22Rv1 (cell line): ENCODE data around the gene ITGA8.

Experiments
- ZFX ChIP-seq: fragments of 450-650 bp; IDR thresholded peaks from 2 replicates; pipeline ENCODE4 v1.6.1; 2017; ENCODE audit warnings: antibody characterized with exemption, borderline replicate concordance
- TF ChIP-seq, protein P1 (sequence below): fragments of 450-650 bp; IDR thresholded peaks from 2 replicates; pipeline ENCODE4 v1.5.1; 2017; ENCODE audit warnings: mild to moderate bottlenecking

DNA sequence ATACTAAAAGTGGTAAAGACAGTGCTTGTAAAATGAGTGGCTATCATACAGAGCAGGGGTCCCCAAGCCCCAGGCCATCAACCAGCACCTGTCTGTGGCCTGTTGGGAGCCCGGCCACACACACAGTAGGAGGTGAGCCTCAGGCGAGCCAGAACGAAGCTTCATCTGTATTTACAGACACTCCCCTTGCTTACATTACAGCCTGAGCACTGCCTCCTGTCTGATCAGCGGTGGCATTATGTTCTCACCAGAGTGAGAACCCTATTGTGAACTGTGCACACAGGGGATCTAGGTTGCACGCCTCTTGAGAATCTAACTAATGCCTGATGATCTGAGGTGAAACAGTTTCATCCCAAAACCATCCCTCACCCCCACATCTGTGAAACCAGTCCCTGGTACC, 58.7 kb downstream of the ITGA8 start:
- TF ChIP-seq, protein P1, sequence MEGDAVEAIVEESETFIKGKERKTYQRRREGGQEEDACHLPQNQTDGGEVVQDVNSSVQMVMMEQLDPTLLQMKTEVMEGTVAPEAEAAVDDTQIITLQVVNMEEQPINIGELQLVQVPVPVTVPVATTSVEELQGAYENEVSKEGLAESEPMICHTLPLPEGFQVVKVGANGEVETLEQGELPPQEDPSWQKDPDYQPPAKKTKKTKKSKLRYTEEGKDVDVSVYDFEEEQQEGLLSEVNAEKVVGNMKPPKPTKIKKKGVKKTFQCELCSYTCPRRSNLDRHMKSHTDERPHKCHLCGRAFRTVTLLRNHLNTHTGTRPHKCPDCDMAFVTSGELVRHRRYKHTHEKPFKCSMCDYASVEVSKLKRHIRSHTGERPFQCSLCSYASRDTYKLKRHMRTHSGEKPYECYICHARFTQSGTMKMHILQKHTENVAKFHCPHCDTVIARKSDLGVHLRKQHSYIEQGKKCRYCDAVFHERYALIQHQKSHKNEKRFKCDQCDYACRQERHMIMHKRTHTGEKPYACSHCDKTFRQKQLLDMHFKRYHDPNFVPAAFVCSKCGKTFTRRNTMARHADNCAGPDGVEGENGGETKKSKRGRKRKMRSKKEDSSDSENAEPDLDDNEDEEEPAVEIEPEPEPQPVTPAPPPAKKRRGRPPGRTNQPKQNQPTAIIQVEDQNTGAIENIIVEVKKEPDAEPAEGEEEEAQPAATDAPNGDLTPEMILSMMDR, result 0 out of 2 replicates have a peak, but pooled peaks have one; percentile 20
- TF ChIP-seq ZFX, result no peak
